ENCODE data around the gene KRTAP13-1. TPM values are rescaled to one million over a fixed set of nuclear protein-coding genes. Genes with fewer than 3 reads are reported as not detected.

KRTAP13-1 gene
- total and polyA plus RNA-seq, 4 donors: not detected

- H3K9ac ChIP-seq (ENCODE audit: low read depth in 1 of 2, low read length in 2 of 2): no peak overlapping the region
- no peak for DNase-seq (ENCODE audit: low spot score)
- 31% methylated on average over 10 of the region's 10 CpGs for WGBS
- peaks cover 0 to 3% (median 0%) of the 10 kb centered on the region in 4 donors for H3K27me3 ChIP-seq (ENCODE audit: control insufficient read depth in 4 of 4, insufficient read depth in 4 of 4, low read length in 3 of 4)
- TF ChIP-seq RAD21 (IDR thresholded peaks at IDR 0.05) (peak; percentile 48 to 71), NR2F2 (IDR thresholded peaks at IDR 0.05) (no peak)
- TF ChIP-seq, protein P1, sequence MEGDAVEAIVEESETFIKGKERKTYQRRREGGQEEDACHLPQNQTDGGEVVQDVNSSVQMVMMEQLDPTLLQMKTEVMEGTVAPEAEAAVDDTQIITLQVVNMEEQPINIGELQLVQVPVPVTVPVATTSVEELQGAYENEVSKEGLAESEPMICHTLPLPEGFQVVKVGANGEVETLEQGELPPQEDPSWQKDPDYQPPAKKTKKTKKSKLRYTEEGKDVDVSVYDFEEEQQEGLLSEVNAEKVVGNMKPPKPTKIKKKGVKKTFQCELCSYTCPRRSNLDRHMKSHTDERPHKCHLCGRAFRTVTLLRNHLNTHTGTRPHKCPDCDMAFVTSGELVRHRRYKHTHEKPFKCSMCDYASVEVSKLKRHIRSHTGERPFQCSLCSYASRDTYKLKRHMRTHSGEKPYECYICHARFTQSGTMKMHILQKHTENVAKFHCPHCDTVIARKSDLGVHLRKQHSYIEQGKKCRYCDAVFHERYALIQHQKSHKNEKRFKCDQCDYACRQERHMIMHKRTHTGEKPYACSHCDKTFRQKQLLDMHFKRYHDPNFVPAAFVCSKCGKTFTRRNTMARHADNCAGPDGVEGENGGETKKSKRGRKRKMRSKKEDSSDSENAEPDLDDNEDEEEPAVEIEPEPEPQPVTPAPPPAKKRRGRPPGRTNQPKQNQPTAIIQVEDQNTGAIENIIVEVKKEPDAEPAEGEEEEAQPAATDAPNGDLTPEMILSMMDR (IDR thresholded peaks at IDR 0.05; ENCODE audit: low read depth, low read length, missing input control): peak; percentile 58
- no peaks in the 10 kb centered on the region for H3K9me3 ChIP-seq (ENCODE audit: control insufficient read depth in 4 of 4, low read length in 3 of 4)
- no peak overlapping the region for H3K27ac ChIP-seq (ENCODE audit: low read depth in 1 of 2, low read length in 2 of 2)
- H3K4me3 ChIP-seq (ENCODE audit: low read depth in 1 of 3, low read length in 3 of 3): no peak overlapping the region
- H3K4me1 ChIP-seq (ENCODE audit: control insufficient read depth in 4 of 4, insufficient read depth in 4 of 4, low read length in 3 of 4): no peaks in the 10 kb centered on the region
- no peaks in the 10 kb centered on the region for H3K36me3 ChIP-seq (ENCODE audit: control insufficient read depth in 4 of 4, insufficient read depth in 3 of 4, low read depth in 1 of 4, low read length in 3 of 4)
These were observed 38.3 kb downstream of the KRTAP13-1 start for GRCh38 chr21:30434033-30434631.

DNA sequence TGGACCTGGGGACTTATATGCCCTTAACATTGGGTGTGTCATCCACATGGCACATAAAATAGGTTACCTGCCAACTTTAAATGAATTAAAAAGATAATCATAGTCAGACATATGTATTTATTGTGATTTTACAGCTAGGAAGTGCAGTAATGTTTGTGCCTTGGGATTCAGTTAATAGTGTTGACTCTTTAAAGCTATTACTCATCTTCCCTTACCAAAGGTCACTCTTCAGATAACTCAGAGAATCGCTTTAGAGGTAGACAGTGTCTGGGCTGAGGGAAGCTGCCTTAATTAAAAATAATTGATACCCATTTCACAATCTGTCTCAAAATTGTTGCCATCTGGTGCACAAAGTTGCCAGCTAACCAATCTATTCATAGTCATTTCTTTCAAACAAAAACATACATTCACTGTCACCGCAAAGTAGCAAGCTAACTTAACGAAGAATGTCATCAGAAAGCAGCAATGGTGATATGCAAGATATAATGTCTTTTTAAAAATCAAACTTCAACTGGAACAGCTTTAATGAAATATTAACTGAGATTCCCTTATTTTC is 41.3 kb downstream of the KRTAP13-1 start:
- WGBS: 64% methylated on average over 3 of the region's 3 CpGs
- no peak overlapping the region for H3K27ac ChIP-seq (ENCODE audit: low read depth in 1 of 2, low read length in 2 of 2)

More for the DNA sequence above, 41.3 kb downstream of the KRTAP13-1 start:
- TF ChIP-seq FOXA1 (IDR thresholded peaks at IDR 0.05) (no peak), RAD21 (IDR thresholded peaks at IDR 0.05) (no peak), SP1 (IDR thresholded peaks at IDR 0.05) (no peak), REST (IDR thresholded peaks at IDR 0.05) (no peak), YY1 (IDR thresholded peaks at IDR 0.05) (no peak), FOXA2 (IDR thresholded peaks at IDR 0.05) (no peak), ATF3 (IDR thresholded peaks at IDR 0.05) (no peak), JUND (IDR thresholded peaks at IDR 0.05) (no peak), GABPA (IDR thresholded peaks at IDR 0.05 in 1 of 2, conservative IDR thresholded peaks at IDR 0.05 in 1 of 2) (no peak), RXRA (IDR thresholded peaks at IDR 0.05) (no peak), HNF4A (conservative IDR thresholded peaks at IDR 0.05) (no peak), NR2F2 (IDR thresholded peaks at IDR 0.05) (no peak), HNF4G (IDR thresholded peaks at IDR 0.05) (no peak)
- TF ChIP-seq, protein P2, sequence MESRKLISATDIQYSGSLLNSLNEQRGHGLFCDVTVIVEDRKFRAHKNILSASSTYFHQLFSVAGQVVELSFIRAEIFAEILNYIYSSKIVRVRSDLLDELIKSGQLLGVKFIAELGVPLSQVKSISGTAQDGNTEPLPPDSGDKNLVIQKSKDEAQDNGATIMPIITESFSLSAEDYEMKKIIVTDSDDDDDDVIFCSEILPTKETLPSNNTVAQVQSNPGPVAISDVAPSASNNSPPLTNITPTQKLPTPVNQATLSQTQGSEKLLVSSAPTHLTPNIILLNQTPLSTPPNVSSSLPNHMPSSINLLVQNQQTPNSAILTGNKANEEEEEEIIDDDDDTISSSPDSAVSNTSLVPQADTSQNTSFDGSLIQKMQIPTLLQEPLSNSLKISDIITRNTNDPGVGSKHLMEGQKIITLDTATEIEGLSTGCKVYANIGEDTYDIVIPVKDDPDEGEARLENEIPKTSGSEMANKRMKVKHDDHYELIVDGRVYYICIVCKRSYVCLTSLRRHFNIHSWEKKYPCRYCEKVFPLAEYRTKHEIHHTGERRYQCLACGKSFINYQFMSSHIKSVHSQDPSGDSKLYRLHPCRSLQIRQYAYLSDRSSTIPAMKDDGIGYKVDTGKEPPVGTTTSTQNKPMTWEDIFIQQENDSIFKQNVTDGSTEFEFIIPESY (IDR thresholded peaks at IDR 0.05): no peak
- TF ChIP-seq, protein P1 (IDR thresholded peaks at IDR 0.05; ENCODE audit: low read depth, low read length, missing input control): no peak
- Histone ChIP-seq H3K27me3 (ENCODE audit: control insufficient read depth in 4 of 4, insufficient read depth in 4 of 4, low read length in 3 of 4) (peaks cover 0 to under 1% (median 0%) of the 10 kb centered on the region in 4 donors), H3K4me3 (ENCODE audit: low read depth in 1 of 3, low read length in 3 of 3) (no peak overlapping the region), H3K36me3 (ENCODE audit: control insufficient read depth in 4 of 4, insufficient read depth in 3 of 4, low read depth in 1 of 4, low read length in 3 of 4) (no peaks in the 10 kb centered on the region), H3K9ac (ENCODE audit: low read depth in 1 of 2, low read length in 2 of 2) (no peak overlapping the region), H3K9me3 (ENCODE audit: control insufficient read depth in 4 of 4, low read length in 3 of 4) (no peaks in the 10 kb centered on the region), H3K4me1 (ENCODE audit: control insufficient read depth in 4 of 4, insufficient read depth in 4 of 4, low read length in 3 of 4) (no peaks in the 10 kb centered on the region)
- DNase-seq (ENCODE audit: low spot score): no peak
